Lower leg skin (tissue), 4 donors: Measurements from ENCODE around the gene MYH10. TPM values are rescaled to one million over a fixed set of nuclear protein-coding genes. Genes with fewer than 3 reads are reported as not detected.

Source experiments
- DNase-seq, 2 donors: peaks; one replicate each; pipeline ENCODE4 v3.0.0-alpha.2; 2019; ENCODE audit warnings: low spot score in 2 of 2
- H3K4me3 ChIP-seq: fragments of 200-600 bp; sonication (generic); 2 replicates; pipeline ENCODE4 v1.5.1; 2017; ENCODE audit warnings: mild to moderate bottlenecking, low read depth; ENCODE audit not compliant: poor library complexity, severe bottlenecking
- CTCF ChIP-seq, 3 donors: fragments of 450-650 bp; IDR thresholded peaks; one replicate each; pipeline ENCODE4 v1.5.1; 2016; ENCODE audit warnings: antibody characterized with exemption in 3 of 3, mild to moderate bottlenecking in 3 of 3, moderate library complexity in 2 of 3
- POLR2A ChIP-seq, 2 donors: fragments of 450-650 bp; IDR thresholded peaks; one replicate each; pipeline ENCODE4 v1.6.1; 2016 to 2017; ENCODE audit warnings: antibody characterized with exemption in 2 of 2, mild to moderate bottlenecking in 1 of 2, moderate library complexity in 1 of 2
- WGBS, 2 donors: methylation state at CpG; one replicate each; pipeline ENCODE4 v1.1.5; 2018; 5-methylcytosine and 5-hydroxymethylcytosine counted together
- intact Hi-C: fragments of 100-400 bp; cut with DNase I; formaldehyde crosslinking; loops from one replicate; pipeline ENCODE4 v1.15.0; 2023; ENCODE audit warnings: low total_unique reads
- total RNA-seq, 4 donors: library from RNA; depleted of rRNA; stranded (reverse); fragments of >200 nt; gene quantifications; one replicate each; pipeline ENCODE4 v1.1.0, GENCODE V29; 2016

MYH10 gene
- total RNA-seq, 4 donors from 2014 or later: 6.7 to 17.2 (median 11.4) TPM

- WGBS, 2 donors: 85 to 90% methylated on average over 7 of the region's 7 CpGs
- no peak for TF ChIP-seq CTCF (IDR thresholded peaks at IDR 0.05)
- no peak for TF ChIP-seq POLR2A (IDR thresholded peaks at IDR 0.05)
- H3K4me3 ChIP-seq: no peak overlapping the region
- DNase-seq: no peak
- intact Hi-C loops: no loop called here
These were observed 17.4 kb upstream of the MYH10 start for GRCh38 chr17:8647956-8648355.

GRCh38 chr17:8647202-8647601, 16.7 kb upstream of the MYH10 start:
- intact Hi-C loops: no loop called here
- TF ChIP-seq POLR2A (IDR thresholded peaks at IDR 0.05) (no peak), CTCF (IDR thresholded peaks at IDR 0.05) (no peak)
- H3K4me3 ChIP-seq: no peak overlapping the region
- no peak for DNase-seq
- 93 to 97% methylated on average over 7 of the region's 7 CpGs for WGBS, 2 donors

- H3K4me3 ChIP-seq: no peak overlapping the region
- DNase-seq: no peak
- no peak for TF ChIP-seq POLR2A (IDR thresholded peaks at IDR 0.05)
- intact Hi-C loops: no loop called here
- WGBS, 2 donors: 95 to 99% methylated on average over 4 of the region's 4 CpGs
These were observed 14.0 kb upstream of the MYH10 start for GRCh38 chr17:8644507-8644902.

DNA sequence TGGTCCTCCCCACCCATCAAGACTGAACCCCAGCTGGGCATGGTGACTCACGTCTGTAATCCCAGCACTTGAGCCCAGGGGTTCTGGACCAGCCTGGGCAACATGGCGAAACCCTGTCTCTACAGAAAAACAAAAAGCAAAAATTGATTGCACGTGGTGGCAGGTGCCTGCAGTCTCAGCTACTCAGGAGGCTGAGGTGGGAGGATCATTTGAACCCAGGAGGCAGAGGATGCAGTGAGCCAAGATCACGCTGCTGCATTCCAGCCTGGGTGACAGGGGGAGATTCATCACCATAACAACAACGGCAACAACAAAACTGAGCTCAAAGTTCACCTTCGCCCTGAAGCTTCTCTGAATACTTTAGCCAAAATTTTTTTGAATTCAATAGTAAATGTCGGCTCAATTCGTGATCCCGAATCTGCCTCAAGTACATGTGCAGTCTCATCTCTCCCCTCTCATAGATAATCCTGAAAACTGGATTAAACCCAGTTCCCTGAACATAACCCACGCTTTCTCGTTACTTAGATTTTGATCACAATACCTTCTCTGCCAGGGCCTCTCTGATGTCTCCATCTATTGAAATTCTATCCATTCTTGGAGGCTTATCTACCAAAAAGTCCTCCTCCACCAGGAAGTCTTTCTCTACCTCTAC, 13.5 kb upstream of the MYH10 start:
- TF ChIP-seq POLR2A (IDR thresholded peaks at IDR 0.05): no peak
- no peak for TF ChIP-seq CTCF (IDR thresholded peaks at IDR 0.05)
- DNase-seq: no peak
- WGBS, 2 donors: 63 to 67% methylated on average over 11 of the region's 11 CpGs
- no peak overlapping the region for H3K4me3 ChIP-seq
- intact Hi-C loops: no loop called here

- no peak overlapping the region for H3K4me3 ChIP-seq
- no peak for DNase-seq
- TF ChIP-seq POLR2A (IDR thresholded peaks at IDR 0.05): no peak
- no peak for TF ChIP-seq CTCF (IDR thresholded peaks at IDR 0.05)
- WGBS, 2 donors: 82 to 93% methylated on average over 1 of the region's 1 CpG
- intact Hi-C loops: no loop called here
These were observed 9.2 kb upstream of the MYH10 start for GRCh38 chr17:8639709-8640108.

DNA sequence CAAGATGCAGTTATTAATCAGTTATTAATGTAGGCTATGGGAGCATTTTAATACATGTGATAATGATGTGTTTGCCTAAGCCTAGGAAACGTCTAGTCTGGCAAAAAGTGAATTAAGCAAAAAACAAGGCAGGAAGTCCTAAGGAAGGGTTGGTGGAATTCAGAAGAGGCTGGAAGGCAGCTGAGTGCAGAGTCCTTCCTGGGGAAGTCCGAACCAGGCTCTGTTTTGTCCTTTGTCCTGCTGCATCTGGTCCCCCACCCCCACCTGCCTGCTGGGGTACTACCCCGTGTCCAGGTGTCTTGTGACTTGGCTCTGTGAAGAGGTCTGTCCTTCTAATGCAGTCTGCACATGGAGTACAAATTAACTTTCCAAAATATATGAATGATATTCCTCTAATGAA, 1.5 kb upstream of the MYH10 start:
- WGBS, 2 donors: 19 to 34% methylated on average over 3 of the region's 3 CpGs
- intact Hi-C loops: no loop called here
- DNase-seq: no peak
- no peak overlapping the region for H3K4me3 ChIP-seq
- TF ChIP-seq POLR2A (IDR thresholded peaks at IDR 0.05): no peak
- TF ChIP-seq CTCF (IDR thresholded peaks at IDR 0.05): no peak
